Hematopoietic multipotent progenitor cell treated with erythropoietin and hydrocortisone succinate and interleukin-3 and kit ligand, for 6 days (in vitro differentiated cells): ENCODE results near the gene GNAQ.
A peak's percentile ranks its signal among the peaks of the same experiment; 100 is the strongest.
"Not testable (repeated sequence)": the region's sequence is repeated elsewhere in the genome, so short reads cannot be mapped to it uniquely, and the experiment has no call there.

ENCODE experiments used
- DNase-seq: peaks from one replicate; pipeline ENCODE4 v3.0.0-alpha.2; 2015

Gene GNAQ

GRCh38 chr9:78031444-78031892 is at the start of gene GNAQ:
Gene GNAQ, minus strand, starts transcription at chr9:78031811. Its CDS starts 576 bp downstream, at chr9:78031235.
- no peak for DNase-seq

- DNase-seq, result peak; percentile 20
These were observed 43.0 kb upstream of the GNAQ start for GRCh38 chr9:78074385-78075291.

GRCh38 chr9:78073722-78074121 is 42.1 kb upstream of the GNAQ start:
- DNase-seq, result no peak

- no peak for DNase-seq
These were observed 41.1 kb upstream of the GNAQ start for GRCh38 chr9:78072586-78073199.

GRCh38 chr9:78070521-78070920 is 38.9 kb upstream of the GNAQ start:
- DNase-seq, result no peak

DNA sequence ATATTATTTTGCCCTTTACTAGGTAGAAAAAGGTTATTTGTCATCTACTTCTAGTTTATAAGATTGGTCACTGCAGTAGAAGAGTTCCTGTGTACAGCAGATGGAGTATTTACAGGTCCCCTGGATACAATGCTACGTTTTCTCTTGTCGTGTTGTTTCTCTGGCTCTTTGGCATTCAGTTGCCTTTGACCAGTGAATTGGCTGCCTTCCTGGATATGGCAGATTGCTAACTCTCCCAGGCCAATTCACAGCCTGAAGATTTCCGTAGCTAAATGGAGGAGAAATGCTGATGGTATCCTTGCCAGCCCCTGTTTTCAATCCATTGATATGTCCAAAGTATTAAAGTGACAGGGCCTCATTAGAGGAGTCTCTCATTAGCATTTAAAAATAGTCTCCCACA is 32.5 kb upstream of the GNAQ start:
- DNase-seq, result no peak

DNA sequence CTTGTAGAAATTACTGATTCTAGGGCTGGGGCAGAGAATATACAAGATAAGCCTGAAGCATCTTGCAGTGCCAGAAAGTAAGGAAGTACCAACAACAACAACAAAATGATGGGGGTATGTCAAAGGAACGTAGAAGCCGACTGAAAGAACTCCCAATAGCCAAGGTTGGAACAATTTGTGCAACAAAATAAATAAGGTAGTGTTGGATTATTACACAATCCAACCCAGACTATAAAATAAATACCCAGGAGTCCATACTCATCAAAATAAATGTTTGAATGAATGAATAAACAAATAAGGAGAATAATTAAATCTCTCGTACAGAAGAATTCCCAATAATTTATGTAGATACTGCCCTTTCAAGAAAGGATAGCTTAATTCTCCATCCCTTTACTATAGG is 31.1 kb upstream of the GNAQ start:
- no peak for DNase-seq

DNA sequence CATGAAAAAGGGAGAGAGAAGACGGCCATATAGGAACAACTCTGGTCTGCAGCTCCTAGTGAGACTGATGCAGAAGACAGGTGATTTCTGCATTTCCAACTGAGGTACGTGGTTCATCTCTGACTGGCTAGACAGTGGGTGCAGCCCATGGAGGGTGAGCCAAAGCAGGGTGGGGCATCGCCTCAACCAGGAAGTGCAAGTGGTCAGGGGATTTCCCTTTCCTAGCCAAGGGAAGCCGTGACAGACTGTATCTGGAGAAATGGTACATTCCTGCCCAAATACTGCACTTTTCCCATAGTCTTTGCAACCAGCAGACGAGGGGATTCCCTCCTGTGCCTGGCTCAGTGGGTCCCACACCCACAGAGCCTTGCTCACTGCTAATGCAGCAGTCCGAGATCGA is 22.6 kb upstream of the GNAQ start:
- DNase-seq, result not testable (repeated sequence)

DNA sequence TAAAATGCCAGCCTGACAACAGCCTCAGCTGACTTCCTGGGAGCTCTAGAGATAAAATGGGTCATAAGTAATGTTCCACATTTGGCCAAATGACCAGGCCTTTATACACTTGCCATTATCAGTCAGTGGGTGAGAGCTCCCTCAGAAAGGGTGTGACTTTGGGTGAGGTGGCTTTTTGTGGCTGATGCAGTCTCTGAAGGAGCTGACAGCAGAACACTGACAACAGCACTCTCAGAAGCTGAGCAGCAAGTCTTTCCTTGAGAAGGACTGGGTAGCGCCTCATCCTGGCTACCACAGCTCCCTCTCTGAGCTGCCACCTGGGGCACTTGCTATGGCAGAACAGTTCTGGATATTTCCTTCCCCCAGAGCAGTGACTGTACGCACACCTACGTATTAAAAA is 22.0 kb upstream of the GNAQ start:
- peak; percentile 74 for DNase-seq

GRCh38 chr9:78050421-78050820 is 18.8 kb upstream of the GNAQ start:
- DNase-seq, result no peak

DNA sequence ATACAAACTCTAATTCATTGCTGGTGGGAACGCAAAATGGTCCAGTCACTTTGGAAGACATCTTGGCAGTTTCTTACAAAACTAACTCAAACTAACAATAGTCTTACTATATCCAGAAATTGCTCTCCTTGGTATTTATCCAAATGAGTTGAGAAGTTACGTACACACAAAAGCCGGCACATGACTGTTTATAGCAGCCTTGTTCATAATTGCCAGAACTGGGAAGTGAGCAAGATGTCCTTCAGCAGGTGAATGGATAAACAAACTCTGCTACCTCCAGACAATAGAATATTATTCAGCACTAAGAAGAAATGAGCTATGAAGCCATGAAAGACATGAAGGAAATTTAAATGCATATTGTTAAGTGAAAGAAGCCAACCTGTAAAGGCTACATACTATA is 17.9 kb upstream of the GNAQ start:
- no peak for DNase-seq

GRCh38 chr9:78047106-78047505 is 15.5 kb upstream of the GNAQ start:
- no peak for DNase-seq

GRCh38 chr9:78046112-78046511 is 14.5 kb upstream of the GNAQ start:
- no peak for DNase-seq

DNA sequence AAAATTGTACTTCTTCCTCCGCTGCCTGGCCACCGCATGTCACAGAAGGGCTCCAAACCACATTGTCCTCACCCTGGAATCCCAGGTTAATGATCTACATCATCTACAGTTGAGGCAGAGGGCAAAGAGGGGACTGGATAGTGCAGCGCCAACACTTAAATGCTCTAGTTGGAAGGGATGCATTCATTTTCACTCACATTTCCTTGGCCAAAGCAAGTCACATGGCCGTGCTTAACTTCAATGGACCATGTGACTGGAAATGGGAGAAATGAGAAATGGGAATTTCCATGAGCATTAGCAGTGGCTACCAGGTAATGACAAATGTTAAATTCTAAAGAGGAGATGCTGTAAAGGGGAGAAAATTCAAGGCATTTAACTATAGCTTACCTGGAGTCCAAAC is 13.3 kb upstream of the GNAQ start:
- no peak for DNase-seq

DNA sequence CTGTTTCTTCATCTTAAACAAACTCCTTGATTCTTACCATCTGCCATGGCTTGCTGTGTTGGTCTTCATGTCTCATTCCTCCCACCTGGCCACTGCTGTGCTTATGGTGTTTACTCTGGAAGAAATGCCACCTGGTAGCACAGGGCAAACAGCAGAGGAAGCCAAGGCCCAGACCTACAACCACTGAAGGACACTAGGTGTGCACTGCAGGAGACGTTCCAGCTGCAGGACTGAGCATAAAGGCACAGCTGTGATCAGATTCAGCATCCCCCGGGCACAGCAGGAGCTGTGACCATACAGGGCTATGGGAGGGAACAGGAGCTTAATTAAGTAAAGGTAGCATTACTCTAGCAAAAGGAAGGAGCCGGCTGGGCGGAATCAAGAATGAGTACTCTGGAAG is 12.6 kb upstream of the GNAQ start:
- no peak for DNase-seq

GRCh38 chr9:78041971-78042370 is 10.4 kb upstream of the GNAQ start:
- no peak for DNase-seq

DNA sequence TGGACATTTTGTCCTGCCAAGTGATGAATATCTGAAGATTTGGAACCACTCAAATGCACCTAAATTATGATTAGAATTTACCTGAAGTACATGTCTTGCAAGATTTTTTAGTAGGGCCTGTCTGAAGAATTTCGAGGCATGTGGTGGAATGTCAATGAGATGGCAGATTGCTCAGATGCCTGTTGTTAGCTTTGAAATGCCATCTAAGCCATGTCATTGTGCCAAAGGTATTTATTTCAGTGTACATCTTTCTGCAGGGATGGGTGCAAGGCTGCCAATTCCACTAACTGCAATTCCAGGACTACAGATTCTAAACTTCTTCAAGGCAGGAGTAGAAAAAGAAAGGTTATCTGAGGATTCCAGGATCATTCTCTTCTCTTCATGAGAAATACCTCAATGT is 9.1 kb upstream of the GNAQ start:
- DNase-seq, result no peak

DNA sequence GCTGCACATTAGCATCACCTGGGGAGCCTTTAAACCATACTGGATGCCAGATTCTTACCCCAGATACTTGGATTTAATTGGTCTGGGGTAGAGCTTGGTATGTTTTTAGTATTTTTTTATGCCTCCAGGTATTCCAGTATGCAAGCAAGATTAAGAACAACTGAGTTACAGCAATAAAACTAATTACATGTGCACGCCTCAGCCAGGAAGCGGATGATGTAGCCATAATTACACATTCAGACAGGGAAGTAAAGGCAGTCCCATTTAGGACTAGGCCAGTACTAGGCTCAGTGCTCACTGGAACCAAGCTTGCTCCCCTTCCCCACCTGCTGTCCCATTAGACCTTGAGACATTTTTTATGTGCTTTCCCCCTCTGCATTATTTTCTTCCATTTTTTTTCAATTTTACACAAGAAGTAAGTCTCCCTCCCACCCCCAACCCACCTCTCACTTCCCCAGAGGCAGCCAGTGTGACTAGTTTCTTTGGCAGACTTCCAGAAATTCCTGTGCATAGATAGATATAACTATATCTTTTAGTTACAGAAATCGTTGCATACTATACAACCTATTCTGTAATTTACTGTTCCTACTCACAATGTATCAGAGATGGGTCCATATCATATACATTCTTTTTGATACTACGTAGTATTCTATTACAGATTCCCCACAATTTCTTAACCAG is 7.1 kb upstream of the GNAQ start:
- peak; percentile 74 for DNase-seq

- DNase-seq, result peak; percentile 94
These were observed 3.9 kb upstream of the GNAQ start for GRCh38 chr9:78035383-78035993.

DNA sequence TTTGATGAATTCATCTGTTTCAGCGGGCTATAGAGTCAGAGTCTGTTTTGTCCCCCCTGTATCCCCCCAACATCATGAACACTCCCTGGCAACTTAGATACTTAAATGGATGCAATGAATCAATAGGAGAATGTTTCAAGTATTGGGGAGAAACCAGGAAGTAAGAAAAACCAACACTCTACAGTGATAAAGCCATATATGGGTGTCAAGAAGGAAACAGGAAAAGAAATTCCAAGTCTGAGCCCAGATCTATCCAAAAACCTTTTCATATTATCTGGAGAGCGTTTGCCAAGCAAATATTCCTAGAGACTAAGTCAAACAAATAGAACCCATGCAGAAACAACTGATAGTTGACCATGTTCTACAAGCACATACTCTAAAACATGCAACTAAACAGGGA is 2.3 kb upstream of the GNAQ start:
- no peak for DNase-seq

DNA sequence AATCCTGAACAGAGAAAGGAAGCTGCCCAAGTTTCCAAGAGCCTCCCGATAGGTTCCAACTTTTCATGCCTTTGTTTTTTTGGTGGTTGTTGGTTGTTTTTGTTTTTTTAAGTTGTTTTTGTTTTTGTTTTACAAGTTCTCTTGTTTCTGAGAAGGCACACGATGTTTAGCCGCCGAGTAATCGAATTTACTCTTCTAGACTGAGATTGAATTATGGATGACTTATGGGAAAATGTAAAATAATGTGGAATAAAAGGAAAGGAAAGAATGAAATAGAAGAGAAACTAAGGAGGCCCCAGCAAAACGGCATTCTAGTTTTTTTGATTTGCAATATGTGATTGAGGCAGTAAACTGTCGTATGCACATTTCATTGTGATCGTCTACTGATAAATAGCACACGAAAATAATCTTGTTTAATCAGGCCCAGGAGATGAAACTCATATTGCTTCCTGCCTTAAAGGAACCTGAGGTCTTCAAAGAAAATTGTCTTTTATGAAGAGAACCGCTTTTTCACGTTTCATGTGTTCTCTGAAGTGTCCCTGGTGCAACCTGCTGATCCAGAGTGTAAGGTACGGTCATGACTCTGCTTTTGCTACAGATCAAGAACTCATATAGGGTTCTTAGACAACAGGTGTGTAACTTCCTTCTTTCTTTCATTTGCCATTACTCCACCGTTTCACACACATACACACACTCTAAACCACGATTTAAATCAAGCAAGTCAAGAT is 1.3 kb upstream of the GNAQ start:
- DNase-seq, result peak; percentile 48

- peak; percentile 96 for DNase-seq
These were observed 500 bp upstream of the GNAQ start for GRCh38 chr9:78031893-78032729.
